Tibial nerve (tissue), 4 donors: ENCODE data around the gene PGAP6. TPM values are rescaled to one million over a fixed set of nuclear protein-coding genes. Genes with fewer than 3 reads are reported as not detected.

Experiments used
- DNase-seq, 2 donors: peaks; one replicate each; pipeline ENCODE4 v3.0.0-alpha.2; 2019; ENCODE audit warnings: low spot score in 2 of 2
- H3K27ac ChIP-seq, 4 donors: fragments of 200-600 bp; sonication (generic) in 3 of 4; one replicate each; pipeline ENCODE4 v1.5.1; 2017 to 2019; ENCODE audit warnings: mild to moderate bottlenecking in 1 of 4
- H3K27me3 ChIP-seq, 2 donors: fragments of 200-600 bp; sonication (generic) in 1 of 2; one replicate each; pipeline versions ENCODE4 v1.5.1 to v1.6.0; 2017 to 2019
- H3K36me3 ChIP-seq, 3 donors: fragments of 200-600 bp; sonication (generic); one replicate each; pipeline ENCODE4 v1.5.1; 2018 to 2019
- H3K4me1 ChIP-seq, 4 donors: fragments of 200-600 bp; sonication (generic) in 3 of 4; one replicate each; pipeline ENCODE4 v1.5.1; 2017 to 2019
- H3K4me3 ChIP-seq, 4 donors: fragments of 200-600 bp; sonication (generic) in 3 of 4; one replicate each; pipeline ENCODE4 v1.5.1; 2017 to 2019; ENCODE audit warnings: mild to moderate bottlenecking in 1 of 4, moderate library complexity in 1 of 4
- H3K9me3 ChIP-seq, 4 donors: fragments of 200-600 bp; sonication (generic) in 3 of 4; one replicate each; pipeline ENCODE4 v1.5.1; 2017 to 2019
- EP300 ChIP-seq, 2 donors: sonication (generic); formaldehyde crosslinking; IDR thresholded peaks; one replicate each; pipeline ENCODE4 v1.6.1; 2017; ENCODE audit warnings: antibody characterized with exemption in 2 of 2, mild to moderate bottlenecking in 1 of 2
- POLR2A ChIP-seq, 2 donors: fragments of 450-650 bp; IDR thresholded peaks; one replicate each; pipeline ENCODE4 v1.6.1; 2017; ENCODE audit warnings: antibody characterized with exemption in 2 of 2, mild to moderate bottlenecking in 2 of 2, moderate library complexity in 2 of 2
- WGBS, 2 donors: methylation state at CpG; one replicate each; pipeline ENCODE4 v1.1.5; 2018; 5-methylcytosine and 5-hydroxymethylcytosine counted together
- total RNA-seq, 4 donors: library from RNA; depleted of rRNA; stranded (reverse); fragments of >200 nt; gene quantifications; one replicate each; pipeline ENCODE4 v1.1.0, GENCODE V29; 2016
- TF ChIP-seq, protein P1 (sequence below), 5 experiments: fragments of 200-600 bp in 3 of 5; fragments of 450-650 bp in 2 of 5; sonication (generic) in 3 of 5; IDR thresholded peaks; one replicate each; pipeline ENCODE4 v1.5.1; 2016 to 2019; ENCODE audit warnings: antibody characterized with exemption in 5 of 5, mild to moderate bottlenecking in 3 of 5, moderate library complexity in 2 of 5

PGAP6 gene
- total RNA-seq, 4 donors from 2014 or later, result 22.7 to 69.3 (median 36.7) TPM

DNA sequence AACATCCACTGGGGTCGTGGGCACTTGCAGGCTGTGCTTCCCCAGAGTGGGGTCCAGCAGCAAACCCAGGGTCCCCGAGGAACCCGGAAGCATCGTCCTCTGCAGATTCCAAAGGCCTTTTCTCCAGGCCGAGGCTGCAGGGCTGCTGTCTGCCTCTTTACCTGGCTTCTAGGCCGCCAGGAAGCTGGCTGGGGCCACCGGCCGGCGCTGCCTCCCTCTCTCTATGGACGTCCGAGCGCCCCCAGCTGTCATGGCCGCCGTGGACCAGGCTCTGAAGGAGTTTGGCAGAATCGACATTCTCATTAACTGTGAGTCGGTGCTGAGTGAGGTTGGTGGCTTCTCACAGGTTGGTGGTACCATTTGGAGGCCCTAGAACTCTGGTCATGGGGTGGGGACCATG lies 25.5 kb upstream of the PGAP6 start:
- Histone ChIP-seq H3K9me3 (no peaks in the 10 kb centered on the region), H3K4me3 (no peak overlapping the region), H3K27me3 (no peaks in the 10 kb centered on the region), H3K27ac (no peak overlapping the region), H3K4me1 (peaks cover 0 to 6% (median 2%) of the 10 kb centered on the region in 4 donors), H3K36me3 (peaks cover 0 to 48% (median 0%) of the 10 kb centered on the region in 3 donors)
- 74 to 86% methylated on average over 8 to 16 of the region's 16 CpGs for WGBS, 2 donors
- TF ChIP-seq EP300 (IDR thresholded peaks at IDR 0.05) (no peak), POLR2A (IDR thresholded peaks at IDR 0.05) (no peak)
- TF ChIP-seq, protein P1, sequence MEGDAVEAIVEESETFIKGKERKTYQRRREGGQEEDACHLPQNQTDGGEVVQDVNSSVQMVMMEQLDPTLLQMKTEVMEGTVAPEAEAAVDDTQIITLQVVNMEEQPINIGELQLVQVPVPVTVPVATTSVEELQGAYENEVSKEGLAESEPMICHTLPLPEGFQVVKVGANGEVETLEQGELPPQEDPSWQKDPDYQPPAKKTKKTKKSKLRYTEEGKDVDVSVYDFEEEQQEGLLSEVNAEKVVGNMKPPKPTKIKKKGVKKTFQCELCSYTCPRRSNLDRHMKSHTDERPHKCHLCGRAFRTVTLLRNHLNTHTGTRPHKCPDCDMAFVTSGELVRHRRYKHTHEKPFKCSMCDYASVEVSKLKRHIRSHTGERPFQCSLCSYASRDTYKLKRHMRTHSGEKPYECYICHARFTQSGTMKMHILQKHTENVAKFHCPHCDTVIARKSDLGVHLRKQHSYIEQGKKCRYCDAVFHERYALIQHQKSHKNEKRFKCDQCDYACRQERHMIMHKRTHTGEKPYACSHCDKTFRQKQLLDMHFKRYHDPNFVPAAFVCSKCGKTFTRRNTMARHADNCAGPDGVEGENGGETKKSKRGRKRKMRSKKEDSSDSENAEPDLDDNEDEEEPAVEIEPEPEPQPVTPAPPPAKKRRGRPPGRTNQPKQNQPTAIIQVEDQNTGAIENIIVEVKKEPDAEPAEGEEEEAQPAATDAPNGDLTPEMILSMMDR (IDR thresholded peaks at IDR 0.05), result no peak
- no peak for DNase-seq

DNA sequence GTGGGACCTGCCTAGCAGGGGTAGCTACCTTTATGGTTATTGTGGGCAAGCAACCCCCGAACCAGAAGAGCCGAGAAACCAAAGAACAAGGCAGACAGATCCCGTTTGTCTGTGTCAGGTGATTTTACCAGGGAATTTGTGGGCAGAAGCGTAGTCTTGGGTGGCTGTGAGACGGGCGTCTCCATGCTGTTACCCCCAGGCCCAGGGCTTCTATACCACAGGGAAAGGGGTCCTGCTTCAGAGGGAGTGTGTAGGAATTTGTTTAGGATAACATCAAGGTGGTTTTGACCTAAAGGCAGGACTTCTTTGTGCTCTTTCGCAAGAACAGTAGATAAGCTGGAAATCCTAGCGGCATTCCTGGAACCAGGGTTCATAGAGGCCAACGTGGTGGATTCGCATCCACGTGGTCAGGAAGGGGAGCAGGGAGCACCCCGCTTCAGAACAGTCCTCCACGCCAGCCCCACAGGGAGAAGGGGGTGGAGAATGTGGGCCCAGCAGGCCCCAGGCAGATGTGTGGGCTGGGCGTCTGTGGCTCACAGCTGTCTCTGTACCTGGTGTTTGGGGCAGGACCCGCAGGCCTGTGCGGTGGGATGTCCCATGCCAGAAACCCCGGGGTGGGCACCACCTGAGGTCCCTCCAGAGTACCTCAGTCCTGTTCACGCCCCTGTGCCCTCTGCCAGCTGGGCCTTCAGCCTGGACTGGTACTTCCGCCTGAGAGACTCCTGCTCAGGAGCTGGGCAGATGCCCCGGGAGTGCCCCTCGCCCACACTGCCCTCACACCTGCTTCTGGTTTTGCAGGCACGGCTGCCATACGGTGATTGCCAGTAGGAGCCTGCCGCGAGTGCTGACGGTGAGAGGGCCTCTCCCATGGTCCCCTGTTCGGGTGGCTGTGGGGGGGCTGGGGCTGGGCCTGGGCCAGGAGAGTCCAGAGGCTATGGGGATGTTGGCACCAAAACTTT lies 24.0 kb upstream of the PGAP6 start:
- Histone ChIP-seq H3K4me1 (peaks cover 0 to 10% (median 3%) of the 10 kb centered on the region in 4 donors), H3K9me3 (no peaks in the 10 kb centered on the region), H3K27me3 (no peaks in the 10 kb centered on the region), H3K4me3 (no peak overlapping the region), H3K27ac (no peak overlapping the region), H3K36me3 (peaks cover 0 to 35% (median 0%) of the 10 kb centered on the region in 3 donors)
- TF ChIP-seq EP300 (IDR thresholded peaks at IDR 0.05), result no peak
- TF ChIP-seq, protein P1 (IDR thresholded peaks at IDR 0.05), result no peak
- no peak for TF ChIP-seq POLR2A (IDR thresholded peaks at IDR 0.05)
- DNase-seq, result no peak
- WGBS, 2 donors, result 86% methylated on average over 20 to 27 of the region's 27 CpGs

DNA sequence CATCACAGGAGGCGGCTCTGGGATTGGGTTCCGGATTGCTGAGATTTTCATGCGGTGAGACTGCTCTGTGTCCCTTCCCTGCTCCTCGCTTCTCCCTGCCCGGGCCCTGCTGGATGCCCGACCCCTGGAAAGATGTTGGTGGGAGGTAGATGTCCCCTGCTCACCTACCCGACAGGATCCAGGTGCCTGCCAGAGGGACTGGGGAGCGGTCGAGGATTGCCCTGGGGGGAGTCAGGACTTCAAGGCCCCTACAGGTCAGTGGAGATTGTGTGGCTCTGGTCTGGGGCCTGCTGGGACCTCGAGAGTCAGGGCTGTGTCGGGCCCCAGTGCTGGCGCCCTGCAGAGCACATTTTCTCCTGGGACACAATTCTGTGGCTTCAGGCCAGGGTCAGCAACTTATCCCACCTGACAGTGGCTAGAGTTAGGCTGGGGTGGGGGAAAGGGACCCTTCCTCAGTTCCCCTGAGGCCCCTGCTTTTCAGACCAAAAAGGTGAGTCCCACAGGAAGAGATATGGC lies 23.3 kb upstream of the PGAP6 start:
- TF ChIP-seq, protein P1 (IDR thresholded peaks at IDR 0.05), result no peak
- TF ChIP-seq EP300 (IDR thresholded peaks at IDR 0.05) (no peak), POLR2A (IDR thresholded peaks at IDR 0.05) (no peak)
- 83 to 92% methylated on average over 11 to 12 of the region's 12 CpGs for WGBS, 2 donors
- Histone ChIP-seq H3K9me3 (no peaks in the 10 kb centered on the region), H3K27ac (no peak overlapping the region), H3K36me3 (peaks cover 0 to 27% (median 0%) of the 10 kb centered on the region in 3 donors), H3K4me3 (no peak overlapping the region), H3K27me3 (no peaks in the 10 kb centered on the region), H3K4me1 (peaks cover 0 to 18% (median 5%) of the 10 kb centered on the region in 4 donors)
- DNase-seq, result no peak

DNA sequence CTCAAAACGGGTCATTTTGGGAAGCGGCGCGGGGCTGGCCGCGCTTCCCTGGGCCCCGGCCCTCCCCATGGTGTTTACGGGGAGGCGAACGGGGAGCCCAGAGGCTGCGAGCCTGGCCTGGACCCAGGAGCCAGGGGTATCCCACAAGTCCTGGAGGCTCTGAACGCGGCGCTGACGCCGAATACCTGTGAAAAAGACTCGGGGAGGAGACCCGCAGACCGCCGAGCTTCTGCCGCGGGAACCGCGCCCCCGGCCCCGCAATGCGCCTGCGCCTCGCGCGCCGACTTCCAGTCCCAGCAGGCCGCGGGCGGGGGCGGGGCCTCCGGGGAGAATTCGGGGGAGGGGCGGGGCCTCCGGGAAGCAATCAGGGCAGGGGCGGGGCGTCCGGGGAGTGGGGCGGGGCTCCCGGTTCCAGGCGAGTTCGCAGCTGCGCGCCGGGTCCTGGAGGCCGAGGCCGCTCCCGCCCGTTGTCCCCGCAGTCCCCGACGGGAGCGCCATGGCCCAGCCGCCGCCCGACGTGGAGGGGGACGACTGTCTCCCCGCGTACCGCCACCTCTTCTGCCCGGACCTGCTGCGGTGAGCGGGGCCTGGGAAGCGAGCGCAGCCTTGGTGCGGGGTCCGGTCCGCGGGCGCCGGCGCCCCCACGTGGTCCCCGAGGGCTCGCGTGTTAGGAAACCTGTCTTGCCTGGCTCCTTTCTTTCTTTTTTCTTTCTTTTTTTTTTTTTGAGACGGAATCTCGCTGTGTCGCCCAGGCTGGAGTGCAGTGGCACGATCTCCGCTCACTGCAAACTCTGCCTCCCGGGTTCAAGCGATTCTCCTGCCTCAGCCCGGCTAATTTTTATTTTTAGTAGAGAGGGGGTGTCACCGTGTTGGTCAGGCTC lies 19.9 kb upstream of the PGAP6 start, which contains the start of gene DECR2:
Gene DECR2 (plus strand): TSS at position 418 of the 881 bp plus-strand sequence. CDS start 79 bp downstream, at position 497.
- H3K27me3 ChIP-seq, result no peaks in the 10 kb centered on the region
- 1 to 2% methylated on average over 37 to 42 of the region's 91 CpGs for WGBS, 2 donors
- peaks cover 0 to 7% (median 0%) of the 10 kb centered on the region in 3 donors for H3K36me3 ChIP-seq
- H3K9me3 ChIP-seq, result no peaks in the 10 kb centered on the region
- peak; percentile 97 to 98 for DNase-seq
- TF ChIP-seq, protein P1 (IDR thresholded peaks at IDR 0.05), result peak; percentile 52 to 83 (median 64)
- TF ChIP-seq EP300 (IDR thresholded peaks at IDR 0.05) (peak in 1 of 2 donors; percentile 95), POLR2A (IDR thresholded peaks at IDR 0.05) (peak; percentile 80 to 86)
- peaks cover 0 to 40% (median 7%) of the 10 kb centered on the region in 4 donors for H3K4me1 ChIP-seq
- H3K4me3 ChIP-seq, result peak within 1 kb of the TSS; percentile 60 to 90 (median 76)
- H3K27ac ChIP-seq, result peak within 1 kb of the TSS; percentile 84 to 95 (median 89)
